Germinal center (tissue), 1 donor: Measurements from ENCODE around the gene TBCD.

Source experiments
- DNase-seq: peaks from one replicate; pipeline ENCODE4 v3.0.0; 2012; ENCODE audit warnings: mixed read lengths, low spot score

The TBCD gene

DNA sequence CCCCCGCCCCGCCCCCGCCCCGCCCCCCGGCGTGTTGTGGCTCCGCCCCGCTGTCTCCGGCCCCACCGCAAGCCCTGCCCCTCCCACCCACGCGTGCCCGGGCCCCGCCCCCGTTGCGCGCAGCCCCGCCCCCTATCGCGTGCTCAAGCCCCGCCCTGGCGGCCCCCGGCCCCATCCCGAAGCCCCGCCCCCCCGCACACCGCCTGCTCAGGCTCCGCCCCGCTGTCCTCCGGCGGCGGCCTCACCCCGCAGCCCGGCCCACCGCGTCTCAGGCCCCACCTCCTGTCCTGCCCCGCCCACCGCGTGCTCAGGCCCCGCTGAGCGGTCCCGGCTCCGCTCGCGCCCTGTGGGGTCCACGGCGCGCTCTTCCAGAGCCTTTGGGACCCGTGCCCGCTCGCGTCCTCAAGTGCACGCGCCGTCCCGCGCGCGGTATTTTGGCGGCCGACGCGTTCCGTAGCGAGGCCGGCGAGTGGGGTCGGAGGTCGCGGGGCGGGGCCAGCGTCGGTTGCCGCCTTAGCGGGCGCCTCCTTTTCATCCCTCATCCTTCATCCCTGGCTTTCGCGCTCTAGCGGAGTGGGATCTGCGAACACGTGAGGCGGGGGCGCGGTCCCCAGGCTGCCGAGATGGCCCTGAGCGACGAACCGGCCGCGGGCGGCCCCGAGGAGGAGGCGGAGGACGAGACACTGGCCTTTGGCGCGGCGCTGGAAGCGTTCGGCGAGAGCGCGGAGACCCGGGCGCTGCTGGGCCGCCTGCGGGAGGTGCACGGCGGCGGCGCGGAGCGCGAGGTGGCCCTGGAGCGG lies at the start of gene TBCD:
Gene TBCD (plus strand): TSS at position 495 of the 800 bp plus-strand sequence. CDS start 129 bp downstream, at position 624.
- peak; percentile 98 for DNase-seq

DNA sequence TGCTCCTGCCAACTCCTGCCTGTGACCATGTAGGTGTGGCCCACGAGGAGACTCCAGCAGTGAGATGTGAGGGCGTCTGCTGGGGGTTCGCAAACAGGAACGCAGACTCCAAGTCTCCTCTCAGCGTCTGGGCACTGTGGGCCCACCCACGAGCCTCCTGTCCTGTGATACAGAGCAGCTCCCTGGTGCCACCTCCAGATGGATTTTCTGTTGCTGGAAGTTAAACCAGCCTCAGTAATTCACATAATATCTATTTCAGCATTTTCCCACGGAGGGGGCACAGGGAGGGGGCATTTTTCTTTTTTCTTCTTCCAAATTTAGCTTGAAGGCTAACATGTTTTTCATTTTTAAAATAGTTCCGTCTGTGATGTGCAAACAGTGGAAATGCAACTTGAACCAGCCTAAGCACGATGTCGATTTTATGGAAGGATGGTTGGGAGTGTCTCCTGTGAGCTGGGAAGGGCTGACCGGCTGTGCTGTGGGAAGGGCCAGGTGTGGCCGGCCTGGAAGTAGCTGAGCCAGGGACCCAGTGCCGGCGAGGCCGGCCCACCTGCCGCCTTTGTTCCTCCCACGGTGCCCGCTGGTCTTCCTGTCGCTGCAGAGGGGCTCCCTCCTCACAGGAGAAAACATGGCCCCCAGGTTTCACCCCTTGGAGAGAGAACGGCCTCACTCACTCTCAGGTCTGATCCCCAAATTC lies 49.5 kb upstream of the TBCD start:
- no peak for DNase-seq

DNA sequence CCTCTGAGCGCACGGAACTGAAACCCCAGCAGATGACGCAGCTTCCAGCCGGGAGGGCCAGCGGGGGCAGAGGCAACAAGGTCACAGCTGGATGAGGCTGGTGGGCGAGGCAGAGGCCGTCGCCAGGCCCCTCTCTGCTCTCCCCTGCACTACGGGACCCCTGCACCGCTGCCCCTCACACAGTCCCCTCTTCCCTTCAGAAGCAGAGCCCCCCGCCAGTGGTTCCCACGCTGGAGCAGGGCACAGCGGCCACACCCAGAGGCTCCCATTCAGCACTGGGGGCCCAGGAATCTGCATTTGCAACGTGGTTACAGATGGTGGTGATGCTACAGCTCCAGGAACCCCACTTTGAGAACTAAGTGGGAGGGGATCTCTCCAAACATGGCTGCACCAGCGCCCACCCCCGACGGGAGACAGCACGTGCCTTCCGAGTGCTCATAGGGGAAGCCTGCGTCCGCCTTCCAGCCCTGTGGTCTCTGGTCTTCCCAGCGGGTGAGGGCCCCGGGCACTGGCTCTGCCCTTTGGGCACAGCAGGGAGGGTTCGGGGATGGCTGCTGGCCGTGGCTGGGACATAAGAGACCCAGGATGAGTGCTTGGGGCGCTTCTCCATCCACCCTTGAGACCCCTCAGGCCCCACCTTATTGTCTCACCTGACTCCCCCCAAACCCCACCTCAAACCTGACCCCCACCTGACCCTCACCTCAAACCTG lies 48.7 kb upstream of the TBCD start:
- DNase-seq = no peak

- no peak for DNase-seq
Observed at GRCh38 chr17:82703935-82704865, 47.7 kb upstream of the TBCD start.

- no peak for DNase-seq
Observed at GRCh38 chr17:82704886-82705285, 47.0 kb upstream of the TBCD start.

GRCh38 chr17:82705756-82706155 lies 46.1 kb upstream of the TBCD start:
- no peak for DNase-seq

DNA sequence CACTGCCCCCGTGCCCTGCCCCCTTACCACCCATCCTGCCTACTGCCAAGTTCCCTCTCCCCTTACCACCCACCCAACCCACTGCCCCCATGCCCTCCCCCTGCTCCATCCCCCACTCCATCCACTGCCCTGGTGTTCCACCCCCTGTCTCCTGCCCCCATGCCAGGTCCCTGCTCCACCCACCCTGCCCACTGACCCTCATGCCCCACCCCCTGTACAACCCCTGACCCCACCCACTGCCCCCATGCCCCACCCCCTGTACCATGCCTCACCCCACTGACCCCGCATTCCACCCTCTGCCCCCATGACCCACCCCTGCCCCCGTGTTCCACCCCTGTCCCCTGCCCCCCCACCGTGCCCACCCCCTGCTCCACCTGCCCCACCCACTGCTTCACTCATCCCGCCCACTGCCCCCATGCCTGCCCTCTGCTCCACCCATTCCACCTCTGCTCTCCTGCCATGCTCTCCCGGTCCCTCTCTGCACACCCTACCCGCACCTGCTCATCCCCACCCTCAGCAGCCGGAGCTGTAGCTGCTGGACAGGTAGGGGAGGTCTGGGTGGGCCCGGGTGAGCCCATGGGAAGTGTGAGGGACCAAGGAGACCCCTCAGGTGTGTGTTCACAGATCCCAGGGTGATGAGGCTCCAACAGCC lies 42.7 kb upstream of the TBCD start:
- no peak for DNase-seq

DNA sequence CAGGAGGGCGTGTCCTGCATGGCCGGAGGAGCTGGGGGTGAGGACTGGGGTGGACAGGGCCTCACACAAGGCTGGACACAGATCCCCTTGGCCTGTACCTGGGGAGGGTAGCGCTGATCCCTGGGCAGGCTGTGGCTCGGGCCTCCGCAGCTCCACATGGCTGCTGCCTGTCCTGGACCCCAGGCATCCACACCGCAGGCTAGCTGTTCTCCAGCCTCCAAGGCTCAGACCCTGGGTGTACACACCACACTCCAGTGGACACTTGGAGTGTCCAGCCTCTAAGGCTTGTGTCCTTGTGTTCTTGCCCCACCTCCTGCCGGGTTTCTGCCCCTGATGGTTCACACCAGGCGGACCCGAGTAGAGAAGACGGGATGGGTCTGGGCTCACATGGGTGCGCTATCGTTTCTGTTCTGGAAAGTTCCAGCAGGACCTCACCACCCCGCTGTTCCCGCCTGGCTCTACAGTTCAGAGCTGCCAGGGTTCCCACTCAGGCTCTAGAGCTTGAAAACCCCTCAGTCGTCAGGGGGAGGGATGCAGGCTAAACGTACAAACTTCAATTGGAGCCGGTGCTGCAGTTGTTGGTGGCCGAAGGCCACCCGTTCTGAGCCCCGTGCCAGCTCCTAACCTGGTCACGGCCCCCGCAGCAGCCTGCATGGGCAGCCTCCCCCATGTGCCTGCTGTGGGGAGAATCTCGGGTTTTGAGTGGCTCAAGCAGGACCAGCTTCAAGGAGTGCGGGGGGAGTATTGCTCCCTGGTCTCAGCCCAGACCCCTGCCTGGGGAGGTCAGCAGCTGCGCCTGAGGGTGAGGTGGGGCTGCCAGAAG lies 42.0 kb upstream of the TBCD start:
- DNase-seq = no peak

- DNase-seq = no peak
Observed at GRCh38 chr17:82710499-82711232, 41.2 kb upstream of the TBCD start.

DNA sequence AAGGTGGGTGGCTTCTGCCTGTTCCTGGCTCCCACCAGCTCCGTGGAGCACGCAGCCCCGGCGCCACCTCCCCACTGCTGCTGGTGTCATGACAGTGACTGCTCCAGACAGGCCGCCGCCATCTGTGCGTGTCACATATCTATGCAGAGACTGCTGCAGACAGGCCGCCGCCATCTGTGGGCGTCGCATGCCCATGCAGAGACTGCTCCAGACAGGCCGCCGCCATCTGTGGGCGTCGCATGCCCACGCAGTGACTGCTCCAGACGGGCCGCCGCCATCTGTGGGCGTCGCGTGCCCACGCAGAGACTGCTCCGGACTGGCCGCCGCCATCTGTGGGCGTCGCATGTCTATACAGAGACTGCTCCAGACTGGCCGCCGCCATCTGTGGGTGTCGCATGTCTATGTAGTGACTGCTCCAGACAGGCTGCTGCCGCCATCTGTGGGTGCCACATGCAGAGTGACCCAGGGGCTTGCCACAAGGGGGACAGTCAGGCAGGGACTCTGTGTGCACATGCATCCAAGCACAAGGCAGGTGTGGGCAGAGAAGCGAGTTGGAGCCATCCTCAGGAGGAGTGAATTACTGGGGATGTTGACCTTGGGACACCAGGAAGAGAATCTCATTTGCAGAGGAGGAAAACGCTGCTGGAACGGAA lies 38.7 kb upstream of the TBCD start:
- DNase-seq = no peak

DNA sequence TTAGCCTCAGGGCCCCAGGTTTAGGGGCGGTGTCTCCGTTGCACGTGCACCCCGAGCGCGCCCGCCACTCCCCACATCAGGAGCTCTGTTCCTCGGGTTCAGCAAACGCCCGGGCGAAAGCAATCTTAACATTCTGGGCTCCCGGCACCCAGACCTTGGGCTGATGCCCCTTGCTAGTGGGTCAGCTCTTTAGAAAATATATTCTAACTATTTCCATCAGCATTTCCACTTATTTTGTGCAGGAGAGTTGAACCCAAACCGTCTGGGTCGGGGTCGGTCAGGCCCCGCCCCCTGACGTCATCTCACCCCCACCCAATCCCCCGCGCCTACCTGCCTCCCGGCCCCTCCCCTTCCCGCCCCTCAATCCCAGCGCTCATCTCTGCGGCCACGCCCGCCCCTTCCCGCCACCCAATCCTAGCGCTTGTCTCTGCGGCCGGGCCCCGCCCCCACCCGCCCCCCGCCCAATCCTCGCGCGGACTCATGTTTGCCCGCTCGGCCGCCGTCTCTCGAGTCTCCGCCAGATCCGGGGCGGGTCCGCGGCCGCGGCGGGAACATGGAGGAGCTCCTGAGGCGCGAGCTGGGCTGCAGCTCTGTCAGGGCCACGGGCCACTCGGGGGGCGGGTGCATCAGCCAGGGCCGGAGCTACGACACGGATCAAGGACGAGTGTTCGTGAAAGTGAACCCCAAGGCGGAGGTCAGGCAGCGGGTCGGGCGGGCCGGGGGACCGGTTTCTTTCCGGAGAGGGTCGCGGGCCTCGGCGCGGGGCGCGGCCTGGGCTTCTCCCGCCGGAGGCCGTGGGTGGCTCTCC lies 35.5 kb upstream of the TBCD start, which contains the start of gene FN3KRP:
Gene FN3KRP (plus strand): TSS at position 504 of the 808 bp plus-strand sequence. CDS start 50 bp downstream, at position 554.
- DNase-seq = peak; percentile 100

GRCh38 chr17:82718986-82719685 lies 32.7 kb upstream of the TBCD start:
- no peak for DNase-seq

DNA sequence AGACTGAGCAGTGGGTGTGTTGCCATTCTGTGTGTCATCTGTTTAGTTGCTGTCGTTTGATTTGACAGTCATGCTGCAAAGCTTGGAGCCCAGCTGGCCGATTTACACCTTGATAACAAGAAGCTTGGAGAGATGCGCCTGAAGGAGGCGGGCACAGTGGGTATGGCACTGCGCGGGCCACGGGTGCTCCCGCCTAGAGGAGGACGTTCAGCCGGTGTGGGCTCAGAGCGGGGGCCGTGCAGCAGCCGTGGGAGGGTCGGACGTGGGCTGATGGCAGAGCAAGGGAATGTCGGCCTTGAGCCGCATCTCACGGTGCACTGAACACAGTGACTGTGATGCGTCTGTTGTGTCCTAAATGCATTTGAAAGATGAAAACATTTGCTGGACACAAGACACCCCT lies 31.7 kb upstream of the TBCD start:
- no peak for DNase-seq

DNA sequence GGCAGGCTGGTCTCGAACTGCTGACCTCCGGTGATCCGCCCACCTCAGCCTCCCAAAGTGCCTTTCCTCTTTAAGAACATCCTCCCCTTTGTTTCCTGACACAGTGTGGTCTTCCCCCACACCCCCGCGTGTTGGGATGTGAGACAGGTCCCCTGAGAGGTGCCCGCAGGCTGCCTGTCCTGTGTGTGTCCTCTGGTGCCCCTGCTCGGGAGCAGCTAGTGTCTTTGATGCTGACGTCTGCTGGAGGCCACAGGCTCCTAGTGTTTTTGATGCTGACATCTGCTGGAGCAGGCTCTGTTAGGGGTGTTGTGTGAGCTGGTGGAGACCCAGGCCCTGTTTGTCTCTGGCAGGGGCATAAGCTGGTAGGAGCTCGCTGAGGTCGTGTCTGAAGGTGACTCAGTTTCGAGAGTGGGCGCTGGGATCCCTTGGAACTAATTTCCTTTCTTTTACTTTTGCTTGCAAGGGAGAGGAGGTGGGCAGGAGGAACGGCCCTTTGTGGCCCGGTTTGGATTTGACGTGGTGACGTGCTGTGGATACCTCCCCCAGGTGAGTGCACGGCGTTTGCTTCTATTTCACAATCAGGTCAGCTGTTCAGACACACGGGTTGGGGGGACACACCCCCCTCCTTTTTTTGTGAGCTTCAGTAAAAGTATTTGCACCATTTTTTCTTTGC lies 29.4 kb upstream of the TBCD start:
- no peak for DNase-seq

DNA sequence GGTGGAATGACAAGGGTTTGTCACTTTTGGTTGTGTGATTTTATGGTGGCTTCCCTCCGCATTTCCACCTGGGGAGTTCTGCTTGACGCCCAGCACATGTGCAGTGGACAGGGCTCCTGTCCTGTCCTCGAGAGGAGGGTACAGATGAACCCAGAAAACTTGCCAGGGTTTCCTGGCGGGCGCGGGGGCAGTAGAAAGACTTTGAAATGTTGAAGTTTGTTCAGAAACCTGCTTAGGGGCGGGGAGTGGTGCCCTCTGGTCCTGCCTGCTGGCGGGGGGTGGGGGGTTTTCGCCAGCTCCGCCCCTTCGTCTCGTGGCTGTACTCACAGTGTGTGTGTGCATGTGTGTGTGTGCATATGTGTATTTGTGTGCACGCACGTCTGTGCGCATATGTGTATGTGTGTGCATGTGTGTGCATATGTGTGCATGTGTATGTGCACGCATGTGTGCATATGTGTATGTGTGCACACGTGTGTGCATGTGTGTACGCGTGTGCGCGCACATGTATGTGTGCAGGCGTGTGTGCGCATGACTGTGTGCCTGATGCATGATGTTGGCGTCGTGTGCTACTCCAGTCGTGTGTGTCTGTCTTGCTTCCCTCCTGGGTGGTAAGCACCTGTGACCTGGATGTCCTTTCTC lies 28.6 kb upstream of the TBCD start:
- DNase-seq = no peak

- DNase-seq = no peak
Observed at GRCh38 chr17:82726427-82726826, 25.4 kb upstream of the TBCD start.
